GM21717 (cell line): Measurements from ENCODE around the gene TOGARAM1.
A peak's percentile ranks its signal among the peaks of the same experiment; 100 is the strongest.

Experiments
- ATAC-seq: cut with Tn5 transposase; IDR thresholded peaks from one replicate; pipeline ENCODE4 v1.9.1; 2021; ENCODE audit warnings: mild to moderate bottlenecking, moderate library complexity; ENCODE audit not compliant: unreplicated experiment

Gene TOGARAM1

GRCh38 chr14:45083976-45084722 lies 122.2 kb downstream of the TOGARAM1 start, which contains the start of gene PRPF39:
Gene PRPF39 (plus strand): TSS chr14:45084116. CDS start chr14:45095240, 11,124 bp downstream.
- peak; percentile 90 for ATAC-seq

DNA sequence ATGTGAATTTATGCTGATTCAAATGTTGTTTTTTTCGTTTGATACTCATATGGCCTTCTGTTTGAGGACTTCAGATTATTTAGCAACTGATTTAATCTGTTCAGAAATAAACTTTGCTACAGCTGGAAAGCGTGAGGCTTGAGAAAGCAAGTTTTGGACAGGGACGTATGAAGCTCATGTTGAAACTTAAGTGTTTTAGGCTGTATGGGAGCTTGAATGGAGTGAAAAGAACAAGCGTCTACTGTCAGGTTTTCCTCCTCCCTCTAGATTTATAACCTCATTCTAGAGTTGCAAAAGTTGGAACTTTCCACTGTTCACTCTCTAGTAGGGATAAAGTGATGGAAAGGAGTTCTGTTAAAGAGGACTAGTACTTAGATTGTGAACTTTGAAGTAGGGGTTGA lies 123.0 kb downstream of the TOGARAM1 start:
- ATAC-seq = no peak

- ATAC-seq = peak; percentile 81
These were observed 127.8 kb downstream of the TOGARAM1 start for GRCh38 chr14:45089813-45090212.

DNA sequence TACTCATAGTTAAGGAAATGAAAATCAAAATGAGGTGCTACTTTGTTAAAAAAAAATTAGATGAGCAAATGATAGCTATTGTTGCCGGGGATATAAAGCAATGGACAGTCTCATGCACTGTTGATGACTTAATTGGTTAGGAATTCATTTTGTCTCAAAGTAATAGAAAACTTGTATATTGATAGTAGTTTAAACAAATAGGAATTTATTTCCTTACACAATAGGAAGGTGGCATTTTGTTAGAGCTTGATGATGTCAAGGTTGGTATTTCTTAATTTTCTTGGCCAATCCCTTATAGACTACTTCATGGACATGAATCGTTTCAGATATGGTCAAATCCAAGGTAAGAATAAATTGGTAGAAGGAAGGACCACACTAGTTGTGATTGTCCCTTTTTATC lies 129.7 kb downstream of the TOGARAM1 start:
- ATAC-seq = no peak

- ATAC-seq = no peak
These were observed 132.3 kb downstream of the TOGARAM1 start for GRCh38 chr14:45094275-45094674.

DNA sequence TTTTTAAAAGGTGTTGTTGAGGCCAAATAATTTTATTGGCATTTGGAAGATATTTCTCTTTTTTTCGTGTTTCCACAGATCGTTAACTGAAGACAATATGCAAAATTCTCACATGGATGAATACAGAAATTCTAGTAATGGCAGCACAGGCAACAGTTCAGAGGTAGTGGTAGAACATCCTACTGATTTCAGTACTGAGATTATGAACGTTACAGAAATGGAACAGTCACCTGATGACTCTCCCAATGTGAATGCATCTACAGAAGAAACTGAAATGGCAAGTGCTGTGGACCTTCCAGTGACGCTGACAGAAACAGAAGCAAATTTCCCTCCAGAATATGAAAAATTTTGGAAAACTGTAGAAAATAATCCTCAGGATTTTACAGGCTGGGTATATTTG lies 133.2 kb downstream of the TOGARAM1 start:
- no peak for ATAC-seq

DNA sequence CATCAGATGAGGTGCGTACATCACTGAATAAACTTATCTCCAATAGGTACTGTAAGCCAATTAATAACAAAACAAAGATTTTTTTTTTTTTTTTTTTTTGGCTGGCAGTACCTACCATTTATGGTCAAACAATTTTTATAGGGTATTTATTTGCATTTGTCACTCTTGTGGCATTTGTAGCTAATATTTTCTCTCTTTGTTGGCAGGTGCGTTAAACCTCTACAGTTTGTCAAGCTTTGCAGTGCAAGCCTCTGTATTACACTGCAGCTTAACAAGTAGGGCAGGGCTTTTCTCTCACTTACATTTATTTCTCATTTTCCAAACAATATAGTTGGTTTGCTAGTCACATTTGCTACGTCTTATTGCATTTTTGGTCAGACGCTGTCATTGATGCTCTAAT lies 134.2 kb downstream of the TOGARAM1 start:
- no peak for ATAC-seq

- no peak for ATAC-seq
These were observed 141.8 kb downstream of the TOGARAM1 start for GRCh38 chr14:45103806-45104205.

DNA sequence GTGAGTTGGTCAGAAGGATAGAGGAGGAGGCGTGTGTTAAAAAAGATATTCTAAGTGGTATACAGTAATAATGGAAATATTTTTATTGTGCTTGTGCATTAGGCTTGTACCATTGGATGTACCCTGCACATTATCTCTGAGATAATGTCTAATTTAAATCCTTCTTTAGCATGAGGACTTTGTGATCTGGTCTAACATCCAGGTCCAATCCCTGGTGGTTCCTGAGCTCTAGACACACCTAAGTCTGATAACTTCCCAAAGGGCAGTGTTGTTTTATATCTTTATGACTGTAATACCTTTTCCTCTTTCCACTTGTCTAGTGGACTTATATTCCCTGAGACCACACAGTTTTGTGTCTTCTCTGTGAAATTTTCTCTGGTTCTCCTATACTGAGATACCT lies 142.6 kb downstream of the TOGARAM1 start:
- no peak for ATAC-seq

DNA sequence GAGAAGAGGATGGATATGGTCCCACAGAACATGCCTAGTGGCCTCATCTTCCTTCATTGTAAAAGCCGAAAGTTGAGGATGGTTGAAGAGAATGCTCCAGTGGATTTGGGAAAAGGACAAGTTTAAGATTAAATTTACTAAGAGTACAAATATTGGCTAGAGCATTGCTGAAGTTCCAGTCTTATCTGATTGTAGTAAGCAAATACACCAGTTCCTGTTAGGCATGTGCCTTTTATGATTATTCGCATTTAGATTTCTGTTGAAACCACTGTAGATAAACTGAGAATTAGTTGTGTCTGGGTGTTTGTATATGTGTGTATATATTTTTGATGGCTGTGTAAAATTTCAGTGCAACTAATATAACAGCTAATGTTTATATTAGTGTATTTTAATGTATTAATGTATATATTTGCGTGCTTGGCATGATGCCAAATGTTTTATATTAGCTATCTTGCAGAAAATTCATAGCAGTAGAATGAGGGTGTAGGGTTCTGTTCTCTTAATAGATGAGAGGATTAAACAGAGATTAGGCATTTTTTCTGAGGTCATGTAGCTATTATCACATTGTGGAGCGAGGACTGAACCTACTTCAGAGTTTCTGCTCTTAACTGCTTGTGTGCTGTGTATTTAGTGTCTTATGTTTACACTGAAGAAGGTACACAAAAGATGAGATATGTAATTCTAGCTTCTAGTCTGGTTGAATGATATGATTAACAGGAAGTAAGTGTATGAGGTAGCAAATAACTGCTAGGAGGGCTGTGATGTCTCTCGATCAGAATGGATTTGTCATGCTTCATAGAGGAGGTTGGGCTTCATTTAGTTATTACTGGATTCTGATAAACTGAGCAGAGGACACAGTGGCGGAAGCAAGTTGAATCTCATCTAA lies 151.1 kb downstream of the TOGARAM1 start:
- ATAC-seq = no peak

DNA sequence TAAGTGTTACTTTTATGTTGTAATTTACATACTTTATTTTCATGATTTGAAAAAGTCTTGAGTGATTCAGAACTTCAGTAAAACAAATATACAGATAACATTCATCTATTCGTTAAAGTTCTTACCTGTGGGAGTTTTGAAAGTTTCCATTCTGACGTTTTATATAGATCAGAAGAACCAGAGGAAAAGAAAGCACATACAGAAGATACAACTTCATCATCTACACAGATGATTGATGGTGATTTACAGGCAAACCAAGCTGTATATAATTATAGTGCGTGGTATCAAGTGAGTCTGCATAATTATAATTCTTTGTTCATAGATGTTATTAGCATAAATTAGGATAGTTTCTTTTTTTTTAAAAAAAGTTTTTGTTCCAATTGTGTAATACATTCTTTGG lies 152.3 kb downstream of the TOGARAM1 start:
- no peak for ATAC-seq

DNA sequence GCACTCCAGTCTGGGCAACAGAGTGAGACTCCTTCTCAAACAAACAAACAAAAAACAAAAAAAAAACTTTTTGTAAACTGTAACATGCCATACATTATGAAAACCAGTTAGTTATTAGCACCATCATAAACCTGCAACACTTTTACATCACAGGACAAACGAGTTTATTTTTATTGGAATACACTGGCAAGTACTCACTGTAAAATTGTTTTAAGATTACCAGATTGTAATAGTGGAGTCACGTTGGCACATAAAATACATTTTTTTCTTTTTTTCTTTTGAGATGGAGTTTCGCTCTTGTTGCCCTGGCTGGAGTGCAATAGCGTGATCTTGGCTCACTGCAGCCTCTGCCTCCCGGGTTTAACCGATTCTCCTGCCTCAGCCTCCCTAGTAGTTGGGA lies 156.6 kb downstream of the TOGARAM1 start:
- ATAC-seq = no peak

DNA sequence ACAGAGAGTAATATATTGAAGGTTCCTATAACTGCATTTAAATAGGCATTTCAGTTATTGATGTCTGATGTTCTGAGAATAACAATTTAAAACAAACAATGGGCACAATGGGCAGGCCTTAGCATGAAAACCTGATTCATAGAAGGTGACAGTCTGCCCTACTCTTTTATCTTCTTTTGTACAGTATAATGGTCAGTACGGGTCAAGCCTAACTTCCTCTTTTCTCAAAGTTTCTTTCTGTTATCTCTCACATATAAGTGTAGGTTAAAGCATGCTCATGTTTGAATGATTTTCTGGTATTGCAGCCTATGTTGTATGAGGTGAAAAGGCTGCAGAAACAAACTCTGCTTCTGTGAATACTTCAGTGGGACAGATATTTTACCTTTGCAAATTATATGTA lies 158.1 kb downstream of the TOGARAM1 start:
- no peak for ATAC-seq

DNA sequence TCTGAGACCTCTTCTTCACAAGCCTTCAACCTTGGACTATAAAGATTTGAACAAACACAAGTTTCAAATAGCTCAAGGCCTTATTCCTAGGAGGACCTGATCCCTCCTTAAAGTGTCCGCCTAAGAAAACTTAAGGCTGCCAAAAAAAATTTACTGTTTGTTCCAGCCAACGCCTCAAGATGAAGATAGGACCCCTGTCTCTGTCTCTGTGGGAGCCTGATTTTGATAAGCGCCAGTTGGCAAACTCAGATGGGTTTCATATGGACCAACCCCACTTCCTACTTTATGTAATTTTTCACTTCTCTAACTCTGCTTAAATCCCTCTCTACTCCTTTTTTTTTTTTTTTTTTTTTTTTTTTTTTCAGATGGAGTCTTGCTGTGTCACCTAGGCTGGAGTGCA lies 161.3 kb downstream of the TOGARAM1 start:
- ATAC-seq = no peak
